Right kidney (tissue), 1 donor: Measurements from ENCODE around the gene PDE7B.
"Not testable (repeated sequence)": the region's sequence is repeated elsewhere in the genome, so short reads cannot be mapped to it uniquely, and the experiment has no call there.

Source experiments
- DNase-seq: peaks from one replicate; pipeline ENCODE4 v3.0.0-alpha.2; 2016

The PDE7B gene

GRCh38 chr6:136111831-136112230 is 260.3 kb downstream of the PDE7B start:
- DNase-seq, result no peak

- no peak for DNase-seq
Observed at GRCh38 chr6:136112262-136112661, 260.8 kb downstream of the PDE7B start.

GRCh38 chr6:136113736-136114173 is 262.3 kb downstream of the PDE7B start:
- DNase-seq, result peak; percentile 33

GRCh38 chr6:136114661-136115060 is 263.2 kb downstream of the PDE7B start:
- DNase-seq, result no peak

- DNase-seq, result no peak
Observed at GRCh38 chr6:136115941-136116340, 264.4 kb downstream of the PDE7B start.

GRCh38 chr6:136117081-136117480 is 265.6 kb downstream of the PDE7B start:
- DNase-seq, result no peak

GRCh38 chr6:136118787-136119186 is 267.3 kb downstream of the PDE7B start:
- no peak for DNase-seq

- no peak for DNase-seq
Observed at GRCh38 chr6:136123468-136123867, 272.0 kb downstream of the PDE7B start.

GRCh38 chr6:136125585-136125984 is 274.1 kb downstream of the PDE7B start:
- no peak for DNase-seq

- DNase-seq, result no peak
Observed at GRCh38 chr6:136127873-136128272, 276.4 kb downstream of the PDE7B start.

GRCh38 chr6:136129365-136129764 is 277.9 kb downstream of the PDE7B start:
- DNase-seq, result no peak

GRCh38 chr6:136134268-136134667 is 282.8 kb downstream of the PDE7B start:
- no peak for DNase-seq

GRCh38 chr6:136134751-136135150 is 283.2 kb downstream of the PDE7B start:
- no peak for DNase-seq

GRCh38 chr6:136136274-136136673 is 284.8 kb downstream of the PDE7B start:
- no peak for DNase-seq

- no peak for DNase-seq
Observed at GRCh38 chr6:136137008-136137692, 285.6 kb downstream of the PDE7B start.

GRCh38 chr6:136137739-136138402 is 286.4 kb downstream of the PDE7B start:
- DNase-seq, result no peak

- DNase-seq, result not testable (repeated sequence)
Observed at GRCh38 chr6:136139111-136139510, 287.6 kb downstream of the PDE7B start.

GRCh38 chr6:136144251-136145023 is 292.9 kb downstream of the PDE7B start:
- no peak for DNase-seq

GRCh38 chr6:136146130-136146529 is 294.6 kb downstream of the PDE7B start:
- DNase-seq, result no peak

- DNase-seq, result no peak
Observed at GRCh38 chr6:136147342-136147741, 295.8 kb downstream of the PDE7B start.

GRCh38 chr6:136148051-136148450 is 296.6 kb downstream of the PDE7B start:
- no peak for DNase-seq

- no peak for DNase-seq
Observed at GRCh38 chr6:136148523-136148922, 297.0 kb downstream of the PDE7B start.

GRCh38 chr6:136149311-136149710 is 297.8 kb downstream of the PDE7B start:
- DNase-seq, result no peak
